A549 (cell line): ENCODE results near the gene GALT. TPM values are rescaled to one million over a fixed set of nuclear protein-coding genes. Genes with fewer than 3 reads are reported as not detected.

Source experiments
- ATAC-seq, 2 experiments: fragments of 200-7000 bp in 1 of 2; fragments of >200 bp in 1 of 2; cut with Nextera tagmentation in 1 of 2; cut with Tn5 transposase in 1 of 2; 3 replicates each; pipeline versions ENCODE4 v1.8.0 to v1.9.1; 2018 to 2020; ENCODE audit warnings: mild to moderate bottlenecking in 1 of 2, moderate library complexity in 1 of 2
- CTCF ChIA-PET: fragments of 300-600 bp; sonication (Branson Sonifier 250); formaldehyde crosslinking; extraction: SDS; loops from one replicate; lab custom pipeline; 2021; ENCODE audit warnings: antibody characterized with exemption, inconsistent platforms; lab: Yijun Ruan, JAX
- POLR2A ChIA-PET: fragments of 350-600 bp; formaldehyde crosslinking; extraction: SDS; loops from one replicate; lab custom pipeline; 2021; ENCODE audit warnings: antibody characterized with exemption, inconsistent platforms; lab: Yijun Ruan, JAX
- DNase-seq, 2 experiments: peaks; one replicate each; pipeline versions ENCODE4 v3.0.0 to v3.0.0-alpha.2; 2011 to 2016; ENCODE audit warnings: low read depth in 1 of 2, low spot score in 1 of 2
- FAIRE-seq: peaks from 2 replicates; lab custom pipeline; 2011; peaks lifted over from hg19 to GRCh38; lab: Jason Lieb, UNC
- H3K27ac ChIP-seq, 2 experiments: fragments of >200 bp; sonication (Bioruptor Twin); formaldehyde crosslinking; 3 replicates each; pipeline ENCODE4 v1.5.1; 2016 to 2017
- H3K4me1 ChIP-seq: fragments of >200 bp; sonication (Bioruptor Twin); formaldehyde crosslinking; 3 replicates; pipeline ENCODE4 v1.6.1; 2016
- H3K4me2 ChIP-seq: fragments of >200 bp; sonication (Bioruptor Twin); formaldehyde crosslinking; 3 replicates; pipeline ENCODE4 v1.6.1; 2016
- H3K4me3 ChIP-seq: fragments of >200 bp; sonication (Bioruptor Twin); formaldehyde crosslinking; 3 replicates; pipeline ENCODE4 v1.5.1; 2016
- H3K9me3 ChIP-seq: fragments of >200 bp; sonication (Bioruptor Twin); formaldehyde crosslinking; 3 replicates; pipeline ENCODE4 v1.6.1; 2016
- CHD4 ChIP-seq: fragments of 200-600 bp; sonication (generic); IDR thresholded peaks from 2 replicates; pipeline ENCODE4 v1.6.1; 2016; ENCODE audit warnings: antibody characterized with exemption, mild to moderate bottlenecking, borderline replicate concordance
- EP300 ChIP-seq, 2 experiments: fragments of >200 bp; sonication (Bioruptor Twin); formaldehyde crosslinking; IDR thresholded peaks; 2 replicates in 1 of 2; 3 replicates in 1 of 2; pipeline ENCODE4 v1.6.1; 2016 to 2017
- ESRRA ChIP-seq: fragments of 150-350 bp; IDR thresholded peaks from 2 replicates; pipeline ENCODE4 v1.6.1; 2014; ENCODE audit warnings: mild to moderate bottlenecking, low read length, borderline replicate concordance
- FOXS1 ChIP-seq: fragments of 250-450 bp; sonication (Bioruptor Pico); IDR thresholded peaks from 2 replicates; pipeline ENCODE4 v1.5.0; 2020; ENCODE audit warnings: mild to moderate bottlenecking, moderate library complexity
- GATA3 ChIP-seq: IDR thresholded peaks from 2 replicates; pipeline ENCODE4 v1.6.1; 2012; ENCODE audit warnings: borderline replicate concordance
- HOXB13 ChIP-seq: fragments of 250-450 bp; sonication (Bioruptor Pico); IDR thresholded peaks from 2 replicates; pipeline ENCODE4 v1.5.0; 2020; ENCODE audit warnings: low read depth, mild to moderate bottlenecking, moderate library complexity
- HOXB5 ChIP-seq: fragments of 250-450 bp; sonication (Bioruptor Pico); IDR thresholded peaks from 2 replicates; pipeline ENCODE4 v1.5.0; 2020; ENCODE audit warnings: mild to moderate bottlenecking, moderate library complexity
- JUNB ChIP-seq: fragments of >200 bp; sonication (Bioruptor Twin); formaldehyde crosslinking; IDR thresholded peaks from 2 replicates; pipeline ENCODE4 v1.6.1; 2016
- MAFK ChIP-seq: fragments of 450-650 bp; IDR thresholded peaks from 2 replicates; pipeline ENCODE4 v1.6.1; 2014; ENCODE audit not compliant: partially characterized antibody
- NR3C1 ChIP-seq: fragments of >200 bp; sonication (Bioruptor Twin); formaldehyde crosslinking; IDR thresholded peaks from 3 replicates; pipeline ENCODE4 v1.6.1; 2017
- PHF8 ChIP-seq: fragments of 200-600 bp; sonication (generic); IDR thresholded peaks from 2 replicates; pipeline ENCODE4 v1.6.1; 2016; ENCODE audit warnings: low read depth, mild to moderate bottlenecking, antibody characterized with exemption, moderate library complexity, borderline replicate concordance
- RAD21 ChIP-seq, 2 experiments: fragments of >200 bp in 1 of 2; sonication (Bioruptor Twin) in 1 of 2; formaldehyde crosslinking in 1 of 2; IDR thresholded peaks in 1 of 2; conservative IDR thresholded peaks in 1 of 2; 2 replicates in 1 of 2; 3 replicates in 1 of 2; pipeline ENCODE4 v1.6.1; 2012 to 2018; ENCODE audit warnings: inconsistent platforms in 1 of 2
- RARB ChIP-seq: fragments of 250-450 bp; sonication (Bioruptor Pico); IDR thresholded peaks from 2 replicates; pipeline ENCODE4 v1.8.0; 2021; ENCODE audit warnings: mild to moderate bottlenecking, moderate library complexity
- RCOR1 ChIP-seq: fragments of 150-350 bp; IDR thresholded peaks from 2 replicates; pipeline ENCODE4 v1.6.1; 2014; ENCODE audit warnings: antibody characterized with exemption, low read length, low read depth
- ZC3H11A ChIP-seq: fragments of 450-650 bp; IDR thresholded peaks from 2 replicates; pipeline ENCODE4 v1.6.1; 2014; ENCODE audit warnings: antibody characterized with exemption, mild to moderate bottlenecking
- ZNF302 ChIP-seq: fragments of 250-450 bp; sonication (Bioruptor Pico); IDR thresholded peaks from 2 replicates; pipeline ENCODE4 v1.9.0; 2021; ENCODE audit warnings: inconsistent platforms, mild to moderate bottlenecking, moderate library complexity
- polyA plus RNA-seq, 4 experiments: library from polyadenylated mRNA; depleted of rRNA in 3 of 4; stranded (reverse); fragments of >200 nt; fragmentation: RNase III in 1 of 4; extraction: RNeasy Plus Mini Kit Qiagen cat#74134 plus additional on column Dnase treatment in 1 of 4; gene quantifications; 2 replicates in 3 of 4; 3 replicates in 1 of 4; pipeline ENCODE4 v1.2.3, GENCODE V29; 2011 to 2017
- small RNA-seq, 6 experiments: library from RNA; depleted of rRNA; stranded (forward); fragments of <200 nt; gene quantifications; one replicate each; pipeline ENCODE3, GENCODE V24; 2012
- TF ChIP-seq, protein P1 (sequence below): IDR thresholded peaks from 2 replicates; pipeline ENCODE4 v1.6.1; 2012
- TF ChIP-seq, protein P2 (sequence below): IDR thresholded peaks from 2 replicates; pipeline ENCODE4 v1.6.1; 2012; ENCODE audit warnings: low read depth, borderline replicate concordance
- TF ChIP-seq, protein P3 (sequence below): fragments of >200 bp; sonication (Bioruptor Twin); formaldehyde crosslinking; IDR thresholded peaks from 3 replicates; pipeline ENCODE4 v1.6.1; 2016
- TF ChIP-seq, protein P4 (sequence below): fragments of 250-450 bp; sonication (Bioruptor Pico); IDR thresholded peaks from 2 replicates; pipeline ENCODE4 v1.5.0; 2021; ENCODE audit warnings: mild to moderate bottlenecking, moderate library complexity, borderline replicate concordance

GALT gene
- polyA plus RNA-seq, 2 of the 4 experiments (the other 2 are of a cell fraction), result 19.0 to 28.4 TPM

DNA sequence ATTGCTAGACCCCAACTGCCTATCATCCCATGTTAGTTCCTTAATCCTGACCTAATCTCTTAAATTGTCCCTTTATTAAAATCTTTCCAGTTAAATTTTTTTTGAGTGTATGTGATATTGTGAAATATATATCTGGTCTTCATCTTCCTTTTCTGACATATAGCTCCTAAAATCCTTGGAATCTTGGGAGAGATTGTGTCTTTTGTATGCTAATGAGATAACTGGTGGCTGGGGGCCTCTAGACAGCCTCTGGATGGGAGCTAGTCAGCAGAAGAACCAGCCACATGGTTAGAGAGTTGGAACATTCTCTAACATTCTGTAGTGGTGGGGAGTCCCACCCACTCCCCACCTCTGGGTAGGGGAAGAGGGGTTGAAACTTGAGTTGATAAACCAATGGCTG is 48.3 kb downstream of the GALT start:
- H3K4me3 ChIP-seq, result no peak overlapping the region
- ChIA-PET CTCF (interaction anchor here (0.7 kb wide), 1 partner anchor 30 kb away, joined by 3 read pairs; no protein-coding TSS in a partner anchor), POLR2A (no interaction called here)
- H3K4me1 ChIP-seq, result no peaks in the 10 kb centered on the region
- no peak for TF ChIP-seq EP300 (IDR thresholded peaks at IDR 0.05)
- no peak for TF ChIP-seq HOXB5 (CRISPR knock-in tag)
- TF ChIP-seq MAFK, result no peak
- no peak for TF ChIP-seq CHD4
- TF ChIP-seq ZC3H11A, result no peak
- TF ChIP-seq, protein P1, sequence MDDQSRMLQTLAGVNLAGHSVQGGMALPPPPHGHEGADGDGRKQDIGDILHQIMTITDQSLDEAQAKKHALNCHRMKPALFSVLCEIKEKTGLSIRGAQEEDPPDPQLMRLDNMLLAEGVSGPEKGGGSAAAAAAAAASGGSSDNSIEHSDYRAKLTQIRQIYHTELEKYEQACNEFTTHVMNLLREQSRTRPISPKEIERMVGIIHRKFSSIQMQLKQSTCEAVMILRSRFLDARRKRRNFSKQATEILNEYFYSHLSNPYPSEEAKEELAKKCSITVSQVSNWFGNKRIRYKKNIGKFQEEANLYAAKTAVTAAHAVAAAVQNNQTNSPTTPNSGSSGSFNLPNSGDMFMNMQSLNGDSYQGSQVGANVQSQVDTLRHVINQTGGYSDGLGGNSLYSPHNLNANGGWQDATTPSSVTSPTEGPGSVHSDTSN, result no peak
- TF ChIP-seq RCOR1, result no peak
- TF ChIP-seq, protein P2, sequence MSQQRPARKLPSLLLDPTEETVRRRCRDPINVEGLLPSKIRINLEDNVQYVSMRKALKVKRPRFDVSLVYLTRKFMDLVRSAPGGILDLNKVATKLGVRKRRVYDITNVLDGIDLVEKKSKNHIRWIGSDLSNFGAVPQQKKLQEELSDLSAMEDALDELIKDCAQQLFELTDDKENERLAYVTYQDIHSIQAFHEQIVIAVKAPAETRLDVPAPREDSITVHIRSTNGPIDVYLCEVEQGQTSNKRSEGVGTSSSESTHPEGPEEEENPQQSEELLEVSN, result no peak
- TF ChIP-seq RAD21 (conservative IDR thresholded peaks at IDR 0.05 in 1 of 2, IDR thresholded peaks at IDR 0.05 in 1 of 2), result no peak
- TF ChIP-seq NR3C1, result no peak
- TF ChIP-seq FOXS1 (CRISPR knock-in tag), result no peak
- TF ChIP-seq ZNF302 (CRISPR knock-in tag), result no peak
- no peak for TF ChIP-seq PHF8
- TF ChIP-seq, protein P3, sequence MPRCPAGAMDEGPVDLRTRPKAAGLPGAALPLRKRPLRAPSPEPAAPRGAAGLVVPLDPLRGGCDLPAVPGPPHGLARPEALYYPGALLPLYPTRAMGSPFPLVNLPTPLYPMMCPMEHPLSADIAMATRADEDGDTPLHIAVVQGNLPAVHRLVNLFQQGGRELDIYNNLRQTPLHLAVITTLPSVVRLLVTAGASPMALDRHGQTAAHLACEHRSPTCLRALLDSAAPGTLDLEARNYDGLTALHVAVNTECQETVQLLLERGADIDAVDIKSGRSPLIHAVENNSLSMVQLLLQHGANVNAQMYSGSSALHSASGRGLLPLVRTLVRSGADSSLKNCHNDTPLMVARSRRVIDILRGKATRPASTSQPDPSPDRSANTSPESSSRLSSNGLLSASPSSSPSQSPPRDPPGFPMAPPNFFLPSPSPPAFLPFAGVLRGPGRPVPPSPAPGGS, result no peak
- TF ChIP-seq, protein P4, sequence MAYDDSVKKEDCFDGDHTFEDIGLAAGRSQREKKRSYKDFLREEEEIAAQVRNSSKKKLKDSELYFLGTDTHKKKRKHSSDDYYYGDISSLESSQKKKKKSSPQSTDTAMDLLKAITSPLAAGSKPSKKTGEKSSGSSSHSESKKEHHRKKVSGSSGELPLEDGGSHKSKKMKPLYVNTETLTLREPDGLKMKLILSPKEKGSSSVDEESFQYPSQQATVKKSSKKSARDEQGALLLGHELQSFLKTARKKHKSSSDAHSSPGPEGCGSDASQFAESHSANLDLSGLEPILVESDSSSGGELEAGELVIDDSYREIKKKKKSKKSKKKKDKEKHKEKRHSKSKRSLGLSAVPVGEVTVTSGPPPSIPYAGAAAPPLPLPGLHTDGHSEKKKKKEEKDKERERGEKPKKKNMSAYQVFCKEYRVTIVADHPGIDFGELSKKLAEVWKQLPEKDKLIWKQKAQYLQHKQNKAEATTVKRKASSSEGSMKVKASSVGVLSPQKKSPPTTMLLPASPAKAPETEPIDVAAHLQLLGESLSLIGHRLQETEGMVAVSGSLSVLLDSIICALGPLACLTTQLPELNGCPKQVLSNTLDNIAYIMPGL (CRISPR knock-in tag), result no peak
- no peak for TF ChIP-seq RARB
- TF ChIP-seq ESRRA, result no peak
- no peak for TF ChIP-seq GATA3
- TF ChIP-seq HOXB13, result no peak
- no peak for TF ChIP-seq JUNB
- no peak overlapping the region for H3K4me2 ChIP-seq
- no peak overlapping the region for H3K27ac ChIP-seq
- H3K9me3 ChIP-seq, result no peaks in the 10 kb centered on the region
- DNase-seq (no peak), ATAC-seq (no peak), FAIRE-seq (no peak)

Small RNA genes lying within 50 kb of the gene (small RNA-seq; reads per million reads assigned to genes)
- 0 reads per million in 6 experiments for gene CCL27

Other genes with a start within 250 kb of the GALT start
- gene FAM219A, start 188.1 kb upstream of the GALT start, polyA plus RNA-seq (2011; rRNA removed), result 8.1 and 10.4 TPM in 2 replicates
- gene FAM219A, start 188.1 kb upstream of the GALT start, polyA plus RNA-seq (2017; fragmentation: RNase III; extraction: RNeasy Plus Mini Kit Qiagen cat#74134 plus additional on column Dnase treatment), result 13.5 to 15.7 TPM (median 15.3 TPM) in 3 replicates
- 0.16 and 0.27 TPM in 2 replicates for gene DNAI1, start 187.9 kb upstream of the GALT start, polyA plus RNA-seq (2011; rRNA removed)
- 0.34 to 0.50 TPM (median 0.40 TPM) in 3 replicates for gene DNAI1, start 187.9 kb upstream of the GALT start, polyA plus RNA-seq (2017; fragmentation: RNase III; extraction: RNeasy Plus Mini Kit Qiagen cat#74134 plus additional on column Dnase treatment)
- gene ENHO, start 123.7 kb upstream of the GALT start, polyA plus RNA-seq (2011; rRNA removed), result 0.28 and 0.32 TPM in 2 replicates
- 1.3 to 1.9 TPM (median 1.7 TPM) in 3 replicates for gene ENHO, start 123.7 kb upstream of the GALT start, polyA plus RNA-seq (2017; fragmentation: RNase III; extraction: RNeasy Plus Mini Kit Qiagen cat#74134 plus additional on column Dnase treatment)
- not detected in 2 replicates for gene CNTFR, start 57.0 kb upstream of the GALT start, polyA plus RNA-seq (2011; rRNA removed)
- 0.04 to 0.09 TPM in 2 of 3 replicates, not detected in the other for gene CNTFR, start 57.0 kb upstream of the GALT start, polyA plus RNA-seq (2017; fragmentation: RNase III; extraction: RNeasy Plus Mini Kit Qiagen cat#74134 plus additional on column Dnase treatment)
- gene RPP25L, start 34.6 kb upstream of the GALT start, polyA plus RNA-seq (2011; rRNA removed), result 40.8 and 46.5 TPM in 2 replicates
- gene RPP25L, start 34.6 kb upstream of the GALT start, polyA plus RNA-seq (2017; fragmentation: RNase III; extraction: RNeasy Plus Mini Kit Qiagen cat#74134 plus additional on column Dnase treatment), result 36.7 to 41.7 TPM (median 39.8 TPM) in 3 replicates
- gene DCTN3, start 26.2 kb upstream of the GALT start, polyA plus RNA-seq (2011; rRNA removed), result 64.8 and 74.3 TPM in 2 replicates
- gene DCTN3, start 26.2 kb upstream of the GALT start, polyA plus RNA-seq (2017; fragmentation: RNase III; extraction: RNeasy Plus Mini Kit Qiagen cat#74134 plus additional on column Dnase treatment), result 92.9 to 97.4 TPM (median 96.3 TPM) in 3 replicates
- gene ARID3C, start 17.6 kb upstream of the GALT start, polyA plus RNA-seq (2011; rRNA removed), result 0.12 TPM in 1 of 2 replicates, not detected in the other
- 0.08 to 0.10 TPM (median 0.09 TPM) in 3 replicates for gene ARID3C, start 17.6 kb upstream of the GALT start, polyA plus RNA-seq (2017; fragmentation: RNase III; extraction: RNeasy Plus Mini Kit Qiagen cat#74134 plus additional on column Dnase treatment)
- 64.6 and 95.4 TPM in 2 replicates for gene SIGMAR1, start 8.9 kb upstream of the GALT start, polyA plus RNA-seq (2011; rRNA removed)
- gene SIGMAR1, start 8.9 kb upstream of the GALT start, polyA plus RNA-seq (2017; fragmentation: RNase III; extraction: RNeasy Plus Mini Kit Qiagen cat#74134 plus additional on column Dnase treatment), result 141 to 150 TPM (median 147 TPM) in 3 replicates
- gene IL11RA, start 5.5 kb downstream of the GALT start, polyA plus RNA-seq (2011; rRNA removed), result 5.6 and 8.1 TPM in 2 replicates
- gene IL11RA, start 5.5 kb downstream of the GALT start, polyA plus RNA-seq (2017; fragmentation: RNase III; extraction: RNeasy Plus Mini Kit Qiagen cat#74134 plus additional on column Dnase treatment), result 5.1 to 7.8 TPM (median 6.8 TPM) in 3 replicates
- gene CCL27, start 16.0 kb downstream of the GALT start, polyA plus RNA-seq (2011; rRNA removed), result 0.26 and 0.27 TPM in 2 replicates
- 0.16 to 0.26 TPM (median 0.22 TPM) in 3 replicates for gene CCL27, start 16.0 kb downstream of the GALT start, polyA plus RNA-seq (2017; fragmentation: RNase III; extraction: RNeasy Plus Mini Kit Qiagen cat#74134 plus additional on column Dnase treatment)
- gene CCL19, start 44.6 kb downstream of the GALT start, polyA plus RNA-seq (2011; rRNA removed), result not detected in 2 replicates
- not detected in 3 replicates for gene CCL19, start 44.6 kb downstream of the GALT start, polyA plus RNA-seq (2017; fragmentation: RNase III; extraction: RNeasy Plus Mini Kit Qiagen cat#74134 plus additional on column Dnase treatment)
- not detected in 2 replicates for gene CCL21, start 63.5 kb downstream of the GALT start, polyA plus RNA-seq (2011; rRNA removed)
- gene CCL21, start 63.5 kb downstream of the GALT start, polyA plus RNA-seq (2017; fragmentation: RNase III; extraction: RNeasy Plus Mini Kit Qiagen cat#74134 plus additional on column Dnase treatment), result not detected in 3 replicates